OCI-LY3 (cell line): ENCODE measurements around the gene POP4.
A peak's percentile ranks its signal among the peaks of the same experiment; 100 is the strongest.

ENCODE experiments used
- H2AFZ ChIP-seq: fragments of 200-600, 300-600 bp; shearing (Covaris generic); 2 replicates; pipeline ENCODE4 v1.6.0; 2014; ENCODE audit warnings: antibody characterized with exemption, low read depth, low read length
- H3K27ac ChIP-seq: fragments of 200-600, 300-600 bp; sonication (generic); 2 replicates; pipeline ENCODE4 v1.5.1; 2014; ENCODE audit warnings: mild to moderate bottlenecking, low read length, moderate library complexity, mixed read lengths
- H3K27me3 ChIP-seq: fragments of 200-600, 300-600 bp; sonication (generic); 2 replicates; pipeline ENCODE4 v1.6.1; 2014; ENCODE audit warnings: low read depth, low read length, mixed read lengths
- H3K36me3 ChIP-seq: fragments of 200-600, 300-600 bp; sonication (generic); replicated peaks from 2 replicates; pipeline ENCODE3; 2014; ENCODE audit warnings: low read depth, low read length, mixed read lengths
- H3K4me1 ChIP-seq: fragments of 300-600, 200-600 bp; sonication (generic); 2 replicates; pipeline ENCODE4 v1.6.1; 2014; ENCODE audit warnings: low read length, mixed read lengths
- H3K4me2 ChIP-seq: fragments of 200-600, 300-600 bp; sonication (generic); 2 replicates; pipeline ENCODE4 v1.6.1; 2014; ENCODE audit warnings: low read length, mixed read lengths
- H3K4me3 ChIP-seq: fragments of 300-600, 200-600 bp; sonication (generic); 2 replicates; pipeline ENCODE4 v1.5.1; 2014; ENCODE audit warnings: antibody characterized with exemption, mild to moderate bottlenecking, low read length, moderate library complexity
- H3K79me2 ChIP-seq: fragments of 300-600, 200-600 bp; shearing (Covaris generic); 2 replicates; pipeline ENCODE4 v1.6.1; 2014; ENCODE audit warnings: mild to moderate bottlenecking, low read length, mixed read lengths
- H3K9ac ChIP-seq: fragments of 300-600, 200-600 bp; shearing (Covaris generic); 2 replicates; pipeline ENCODE4 v1.6.0; 2014; ENCODE audit warnings: mild to moderate bottlenecking, low read length, moderate library complexity
- H3K9me3 ChIP-seq: fragments of 200-600, 300-600 bp; shearing (Covaris generic); 2 replicates; pipeline ENCODE4 v1.6.1; 2014; ENCODE audit warnings: low read length, mixed read lengths; ENCODE audit not compliant: insufficient read depth
- H4K20me1 ChIP-seq: fragments of 200-600, 300-600 bp; sonication (generic); 2 replicates; pipeline ENCODE4 v1.6.1; 2016; ENCODE audit warnings: low read length, mixed read lengths; ENCODE audit not compliant: insufficient read depth
- EZH2phosphoT487 ChIP-seq: fragments of 200-600 bp; shearing (Covaris generic); IDR thresholded peaks from 2 replicates; pipeline ENCODE4 v1.6.1; 2018; ENCODE audit warnings: antibody characterized with exemption, mixed run types, low read depth
- TF ChIP-seq, protein P1 (sequence below): fragments of 200-600, 300-600 bp; sonication (generic); IDR thresholded peaks from 2 replicates; pipeline ENCODE4 v1.5.1; 2014; ENCODE audit warnings: antibody characterized with exemption, low read length, low read depth

The POP4 gene

DNA sequence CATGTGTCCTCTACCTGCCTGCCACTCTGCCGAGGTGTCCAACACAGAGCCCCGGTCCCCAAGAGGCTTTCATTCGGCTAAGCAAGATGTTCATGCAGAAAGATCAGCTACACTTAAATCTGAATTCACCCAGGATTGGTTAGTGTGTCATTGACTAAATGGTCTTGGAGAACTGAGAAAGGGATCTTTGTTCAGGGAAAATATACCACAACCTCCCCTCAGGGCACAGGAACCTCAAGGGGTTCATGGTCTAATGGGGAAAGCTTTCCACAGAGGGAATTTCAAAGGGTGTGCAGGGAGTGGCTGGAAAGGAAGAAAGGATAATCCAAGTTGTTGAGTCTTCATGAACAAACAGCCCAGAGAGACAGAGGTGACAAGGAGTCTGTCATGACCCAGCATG is 14.4 kb upstream of the POP4 start:
- Histone ChIP-seq H3K79me2 (no peaks in the 10 kb centered on the region), H3K36me3 (no peaks in the 10 kb centered on the region), H4K20me1 (no peaks in the 10 kb centered on the region), H3K4me2 (no peak overlapping the region), H3K4me1 (peaks cover 2% of the 10 kb centered on the region; the same call in 1 of the 2 replicates), H3K9ac (no peak overlapping the region), H3K27me3 (peaks cover 56% of the 10 kb centered on the region), H2AFZ (no peak overlapping the region), H3K4me3 (no peak overlapping the region), H3K9me3 (no peaks in the 10 kb centered on the region), H3K27ac (no peak overlapping the region)
- TF ChIP-seq, protein P1, sequence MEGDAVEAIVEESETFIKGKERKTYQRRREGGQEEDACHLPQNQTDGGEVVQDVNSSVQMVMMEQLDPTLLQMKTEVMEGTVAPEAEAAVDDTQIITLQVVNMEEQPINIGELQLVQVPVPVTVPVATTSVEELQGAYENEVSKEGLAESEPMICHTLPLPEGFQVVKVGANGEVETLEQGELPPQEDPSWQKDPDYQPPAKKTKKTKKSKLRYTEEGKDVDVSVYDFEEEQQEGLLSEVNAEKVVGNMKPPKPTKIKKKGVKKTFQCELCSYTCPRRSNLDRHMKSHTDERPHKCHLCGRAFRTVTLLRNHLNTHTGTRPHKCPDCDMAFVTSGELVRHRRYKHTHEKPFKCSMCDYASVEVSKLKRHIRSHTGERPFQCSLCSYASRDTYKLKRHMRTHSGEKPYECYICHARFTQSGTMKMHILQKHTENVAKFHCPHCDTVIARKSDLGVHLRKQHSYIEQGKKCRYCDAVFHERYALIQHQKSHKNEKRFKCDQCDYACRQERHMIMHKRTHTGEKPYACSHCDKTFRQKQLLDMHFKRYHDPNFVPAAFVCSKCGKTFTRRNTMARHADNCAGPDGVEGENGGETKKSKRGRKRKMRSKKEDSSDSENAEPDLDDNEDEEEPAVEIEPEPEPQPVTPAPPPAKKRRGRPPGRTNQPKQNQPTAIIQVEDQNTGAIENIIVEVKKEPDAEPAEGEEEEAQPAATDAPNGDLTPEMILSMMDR, result no peak
- TF ChIP-seq EZH2phosphoT487, result no peak

DNA sequence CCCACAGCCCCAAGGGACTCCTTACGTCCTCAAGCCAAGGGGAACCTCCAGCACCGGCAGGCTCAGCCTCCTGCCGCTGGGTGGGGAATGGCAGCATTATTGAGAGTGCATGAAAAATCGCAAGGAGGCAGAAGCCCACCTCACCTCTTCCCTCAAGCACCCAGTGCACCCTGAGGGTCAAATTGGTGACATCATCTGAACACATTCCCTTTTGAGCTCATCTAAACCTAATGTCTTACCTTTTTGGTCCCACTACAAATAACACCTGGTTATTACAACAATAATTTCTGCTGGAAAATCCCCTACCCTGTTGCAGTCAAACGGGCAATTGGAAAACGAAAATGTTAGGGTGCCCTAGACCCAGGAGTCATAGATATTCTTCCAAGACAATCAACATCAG is 12.2 kb upstream of the POP4 start:
- Histone ChIP-seq H2AFZ (no peak overlapping the region), H3K79me2 (no peaks in the 10 kb centered on the region), H3K4me1 (peaks cover 2% of the 10 kb centered on the region; the same call in 1 of the 2 replicates), H3K27me3 (peaks cover 64% of the 10 kb centered on the region), H3K27ac (no peak overlapping the region), H3K9me3 (no peaks in the 10 kb centered on the region), H3K4me2 (no peak overlapping the region), H3K9ac (no peak overlapping the region), H3K36me3 (no peaks in the 10 kb centered on the region), H4K20me1 (no peaks in the 10 kb centered on the region), H3K4me3 (no peak overlapping the region)
- TF ChIP-seq EZH2phosphoT487, result no peak
- TF ChIP-seq, protein P1, result no peak

DNA sequence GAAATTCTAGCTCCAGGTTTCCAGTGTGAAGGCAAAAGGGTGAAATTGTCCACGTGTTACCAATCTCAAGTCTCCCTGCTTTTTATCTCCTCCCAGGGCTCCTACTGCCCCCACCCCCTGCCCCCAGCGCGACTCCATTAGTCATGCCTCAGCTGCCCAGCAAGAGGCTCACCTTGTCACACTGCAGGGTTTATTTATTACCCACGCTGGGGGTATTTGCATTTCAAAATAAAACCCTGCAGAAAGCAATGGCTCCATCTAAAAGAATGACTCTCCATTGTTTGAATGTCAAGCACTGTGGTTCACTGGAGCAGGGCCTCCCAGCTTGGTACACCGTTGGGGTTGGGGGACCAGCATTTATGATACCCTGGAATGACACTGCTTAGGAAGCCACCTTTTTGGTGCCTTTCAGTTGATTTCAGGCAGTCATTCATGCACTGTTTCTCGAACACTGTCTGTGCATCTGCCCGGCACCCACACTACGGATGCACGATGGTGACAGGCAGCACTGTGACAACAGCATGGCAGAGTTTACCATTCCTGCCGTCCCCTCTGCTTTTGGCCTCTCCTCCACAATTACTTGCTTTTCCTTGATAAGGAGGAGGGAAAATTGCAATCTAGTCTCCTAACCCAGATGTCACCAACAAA is 9.9 kb upstream of the POP4 start:
- Histone ChIP-seq H3K27me3 (peaks cover 50% of the 10 kb centered on the region), H3K4me2 (no peak overlapping the region), H3K4me1 (peaks cover 2% of the 10 kb centered on the region; the same call in 1 of the 2 replicates), H3K36me3 (no peaks in the 10 kb centered on the region), H2AFZ (no peak overlapping the region), H3K9ac (no peak overlapping the region), H3K9me3 (no peaks in the 10 kb centered on the region), H3K27ac (no peak overlapping the region), H4K20me1 (no peaks in the 10 kb centered on the region), H3K4me3 (no peak overlapping the region), H3K79me2 (no peaks in the 10 kb centered on the region)
- TF ChIP-seq, protein P1, result no peak
- TF ChIP-seq EZH2phosphoT487, result no peak

DNA sequence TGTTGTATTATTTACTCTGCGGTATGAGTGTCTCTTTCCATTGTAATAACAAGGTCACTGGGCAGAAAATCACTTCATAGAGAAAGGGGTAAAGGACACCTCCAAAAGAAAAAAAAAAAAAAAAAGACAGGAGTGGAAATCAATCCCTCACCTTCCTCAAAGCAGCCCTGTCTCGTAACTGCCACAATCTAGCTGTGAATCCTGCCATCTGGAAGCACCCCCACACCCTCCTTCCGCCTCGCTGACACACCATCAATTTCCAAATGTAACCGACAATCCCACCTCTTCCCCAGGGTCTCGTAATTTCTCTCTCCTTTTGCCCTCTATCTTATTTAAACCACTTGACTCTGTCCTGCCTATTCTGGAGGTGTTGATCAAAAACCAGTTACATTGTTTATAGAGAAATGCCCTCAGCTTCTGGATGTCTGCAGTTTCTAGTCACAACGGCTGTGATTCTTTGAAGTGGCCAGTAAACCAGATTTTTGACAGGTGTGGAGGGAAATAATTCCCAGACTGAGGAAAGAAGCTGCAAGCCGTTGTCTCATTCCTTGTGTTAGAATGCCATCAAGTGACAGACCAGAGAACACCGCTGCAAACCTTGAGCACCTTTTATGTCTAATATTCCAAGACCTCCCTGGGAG is 9.1 kb upstream of the POP4 start:
- Histone ChIP-seq H3K36me3 (no peaks in the 10 kb centered on the region), H3K9ac (no peak overlapping the region), H3K4me2 (no peak overlapping the region), H2AFZ (no peak overlapping the region), H3K9me3 (no peaks in the 10 kb centered on the region), H3K4me1 (peaks cover 2% of the 10 kb centered on the region; the same call in 1 of the 2 replicates), H3K79me2 (no peaks in the 10 kb centered on the region), H3K27ac (no peak overlapping the region), H3K27me3 (peaks cover 42% of the 10 kb centered on the region), H3K4me3 (no peak overlapping the region), H4K20me1 (no peaks in the 10 kb centered on the region)
- TF ChIP-seq, protein P1, result peak; percentile 64
- no peak for TF ChIP-seq EZH2phosphoT487
